ENCODE results near the gene BTRC. TPM values are rescaled to one million over a fixed set of nuclear protein-coding genes. Genes with fewer than 3 reads are reported as not detected.
"Not testable (repeated sequence)": the region's sequence is repeated elsewhere in the genome, so short reads cannot be mapped to it uniquely, and the experiment has no call there.

Gene BTRC
- polyA plus RNA-seq, 12 donors, result 18.7 to 39.8 (median 29.1) TPM; not detected in 1

DNA sequence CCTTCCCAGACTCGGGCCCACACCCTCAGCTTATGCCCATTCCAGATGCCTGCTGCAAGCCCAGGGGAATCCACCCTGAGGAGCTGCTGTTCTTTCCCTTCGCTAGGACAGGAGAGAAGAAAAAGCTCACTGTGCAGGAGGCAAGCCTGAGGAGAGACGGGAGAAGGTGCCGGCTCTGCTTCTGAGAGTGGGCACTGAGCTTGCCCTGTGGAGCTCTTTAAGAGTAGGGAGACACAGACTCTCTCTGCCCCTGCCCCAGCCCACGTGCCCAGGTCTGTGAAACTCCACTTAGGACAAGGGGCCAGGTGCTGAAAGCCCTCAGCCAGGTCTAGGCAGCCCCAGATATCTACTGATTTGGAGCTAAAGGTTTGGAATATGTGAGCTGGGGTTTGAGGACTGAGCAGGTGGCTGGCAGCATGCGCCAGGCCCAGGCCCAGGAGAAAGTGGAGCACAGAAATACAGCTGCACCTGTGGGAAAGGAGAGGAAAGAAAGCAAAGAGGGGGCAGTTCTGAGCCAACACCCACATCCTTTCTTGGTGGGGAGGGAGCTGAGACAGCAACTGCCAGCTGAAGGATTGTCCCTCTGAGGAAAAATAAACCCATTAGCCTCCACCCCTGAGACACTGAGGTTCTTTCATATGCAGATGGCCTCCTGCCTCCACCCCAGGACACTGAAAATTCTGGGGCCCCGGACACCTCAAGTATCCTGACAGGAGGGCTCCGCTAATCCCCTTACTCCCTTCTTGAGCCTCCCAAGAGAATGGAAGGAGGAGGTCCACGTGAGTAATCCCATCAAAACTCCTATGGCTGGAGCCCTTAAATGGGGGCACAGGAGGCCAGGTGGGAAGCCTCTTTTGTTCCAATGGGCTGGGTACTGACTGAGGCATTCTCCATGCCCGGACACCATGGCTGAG, 226.8 kb downstream of the BTRC start:
- DNase-seq, result no peak

DNA sequence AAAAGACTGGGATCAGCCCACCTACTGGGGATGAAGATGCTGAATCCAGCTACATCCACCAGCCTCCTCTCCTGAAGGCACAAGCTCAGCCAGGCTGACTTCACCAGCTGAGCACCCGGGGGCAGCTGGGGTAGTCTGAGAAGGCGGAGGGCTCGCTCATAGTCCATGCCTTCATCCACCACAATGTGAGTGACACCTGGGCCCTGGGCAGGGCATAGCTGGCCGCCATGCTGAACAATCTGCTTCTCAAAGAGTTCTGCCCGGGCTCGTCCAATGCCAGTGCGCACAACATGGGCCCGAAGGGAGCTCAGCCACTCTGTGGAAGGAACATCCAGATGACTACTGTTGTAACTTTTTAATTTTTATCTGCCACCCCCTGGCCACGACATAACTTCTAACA, 231.9 kb downstream of the BTRC start:
- no peak for DNase-seq

DNA sequence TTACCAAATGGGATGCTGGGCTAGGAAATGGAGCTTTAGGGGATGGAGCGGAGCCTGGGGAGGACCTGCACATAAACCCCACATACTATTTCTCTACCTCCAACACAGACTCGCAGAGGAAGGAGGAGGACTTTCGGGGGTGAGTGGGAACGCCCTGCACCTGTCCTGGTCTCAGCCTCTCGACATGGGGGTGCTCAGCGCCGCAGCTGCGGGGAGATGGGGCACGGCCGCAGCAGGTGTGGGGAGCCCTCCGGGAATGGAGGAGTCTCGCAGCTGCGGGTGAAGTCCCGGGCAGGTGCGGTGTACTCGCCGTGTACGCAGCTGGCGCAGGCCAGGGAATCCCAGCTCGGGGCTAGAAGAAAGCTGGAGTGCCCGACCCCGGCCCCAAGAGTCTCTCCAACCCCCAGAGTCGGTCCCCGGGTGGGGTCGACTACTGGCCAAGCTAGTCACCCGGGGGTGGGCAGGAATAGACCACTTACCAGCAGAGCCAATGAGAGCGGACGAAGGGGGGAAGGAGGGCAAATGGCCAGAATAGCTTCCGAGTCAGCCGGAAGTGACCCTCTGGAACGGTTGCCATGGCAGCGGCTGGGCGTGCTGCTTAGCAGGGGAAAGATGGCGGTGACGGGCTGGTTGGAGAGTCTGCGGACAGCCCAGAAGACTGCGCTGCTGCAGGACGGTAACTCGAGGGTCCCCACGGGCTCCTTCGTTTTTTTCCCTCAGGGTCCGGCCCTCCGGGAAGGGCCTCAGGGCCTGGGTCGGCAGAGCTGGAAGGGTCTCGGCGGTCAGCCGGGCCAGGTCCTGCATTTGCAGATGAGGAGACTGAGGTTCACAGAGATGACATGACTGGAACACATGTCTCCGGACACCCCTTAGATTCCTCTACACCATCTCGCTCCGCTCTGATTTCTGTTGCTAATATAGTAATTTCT, 234.0 kb downstream of the BTRC start, which contains the start of the genes DPCD and POLL:
Gene DPCD, plus strand, starts transcription at position 597 of the 929 bp plus-strand sequence. Its CDS starts 16 bp downstream, at position 613.
Gene POLL, minus strand, starts transcription at position 533 of the 929 bp plus-strand sequence. CDS start 897 bp downstream, outside the sequence.
- peak; percentile 98 for DNase-seq

DNA sequence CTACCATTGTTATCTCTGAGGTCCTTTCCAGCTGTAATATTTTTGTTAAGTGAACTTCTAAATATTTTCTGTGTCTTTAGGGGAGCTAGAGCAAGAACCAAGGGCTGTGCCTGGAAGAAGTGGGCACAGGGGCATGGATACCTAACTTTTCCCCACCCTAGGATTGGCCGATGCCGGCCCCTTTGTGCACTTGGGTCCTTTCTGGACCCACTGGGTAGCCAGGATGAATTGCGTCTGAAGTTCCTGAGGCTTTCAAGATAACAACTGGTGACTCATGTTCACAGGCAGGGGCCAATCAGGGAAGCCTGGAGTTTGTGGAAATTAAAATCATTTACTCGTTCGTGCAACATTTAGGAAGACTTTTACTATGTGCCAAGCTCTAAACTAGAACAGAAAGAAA, 234.9 kb downstream of the BTRC start:
- no peak for DNase-seq

DNA sequence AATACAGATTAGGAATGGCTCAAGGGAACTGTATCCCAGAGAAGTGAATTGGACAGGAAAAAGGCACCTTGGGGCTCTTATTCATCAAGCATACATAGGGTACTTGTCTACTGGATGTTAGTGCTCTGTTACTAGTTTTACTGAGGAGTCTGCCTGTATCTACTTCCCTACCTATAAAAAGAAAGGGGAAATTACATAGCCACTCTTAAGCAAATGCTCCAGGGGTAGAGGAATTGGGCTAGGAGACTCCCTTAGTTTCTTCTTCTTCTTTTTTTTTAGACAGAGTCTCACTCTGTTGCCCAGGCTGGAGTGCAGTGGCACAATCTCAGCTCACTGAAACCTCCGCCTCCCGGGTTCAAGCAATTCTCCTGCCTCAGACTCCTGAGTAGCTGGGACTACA, 239.4 kb downstream of the BTRC start:
- DNase-seq, result not testable (repeated sequence)

DNA sequence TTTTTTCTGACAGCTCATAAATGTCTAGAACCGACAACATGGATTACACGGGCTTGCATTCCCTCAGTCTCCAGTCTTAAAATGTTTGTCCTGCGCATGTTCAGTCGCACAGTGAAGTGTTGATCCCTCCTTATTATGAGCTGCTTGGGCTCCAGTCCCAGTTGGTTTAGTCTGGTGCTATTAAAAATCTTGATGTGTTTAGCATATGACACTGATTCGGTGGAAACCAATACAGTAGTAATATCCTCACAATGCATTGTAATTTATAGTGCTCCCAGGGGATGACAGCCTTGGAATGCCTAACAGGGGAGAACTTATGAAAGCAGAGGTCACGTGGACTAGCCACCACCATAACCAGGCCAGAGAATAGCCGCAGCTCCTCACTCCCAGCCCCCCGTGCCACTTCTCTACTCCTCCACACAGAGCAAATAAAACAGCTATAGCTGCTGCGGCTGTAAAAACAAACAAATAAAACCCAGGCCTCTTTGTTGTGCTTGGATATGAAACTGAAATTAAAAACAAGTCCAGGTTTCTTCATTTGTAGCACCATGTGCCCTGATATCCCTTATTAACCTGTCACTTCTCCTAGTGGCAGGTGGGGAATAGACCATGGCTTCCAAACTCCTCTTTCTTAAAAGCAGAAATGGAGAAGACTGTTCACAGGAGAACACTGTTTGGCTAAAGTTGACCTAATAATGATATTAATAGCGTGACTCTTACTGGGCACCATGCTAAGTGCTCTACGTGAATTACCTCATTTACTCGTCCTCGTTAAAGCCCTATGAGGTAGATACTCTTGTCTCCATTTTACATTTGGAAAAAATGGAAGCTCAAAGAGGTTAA, 241.8 kb downstream of the BTRC start:
- DNase-seq, result peak; percentile 7

DNA sequence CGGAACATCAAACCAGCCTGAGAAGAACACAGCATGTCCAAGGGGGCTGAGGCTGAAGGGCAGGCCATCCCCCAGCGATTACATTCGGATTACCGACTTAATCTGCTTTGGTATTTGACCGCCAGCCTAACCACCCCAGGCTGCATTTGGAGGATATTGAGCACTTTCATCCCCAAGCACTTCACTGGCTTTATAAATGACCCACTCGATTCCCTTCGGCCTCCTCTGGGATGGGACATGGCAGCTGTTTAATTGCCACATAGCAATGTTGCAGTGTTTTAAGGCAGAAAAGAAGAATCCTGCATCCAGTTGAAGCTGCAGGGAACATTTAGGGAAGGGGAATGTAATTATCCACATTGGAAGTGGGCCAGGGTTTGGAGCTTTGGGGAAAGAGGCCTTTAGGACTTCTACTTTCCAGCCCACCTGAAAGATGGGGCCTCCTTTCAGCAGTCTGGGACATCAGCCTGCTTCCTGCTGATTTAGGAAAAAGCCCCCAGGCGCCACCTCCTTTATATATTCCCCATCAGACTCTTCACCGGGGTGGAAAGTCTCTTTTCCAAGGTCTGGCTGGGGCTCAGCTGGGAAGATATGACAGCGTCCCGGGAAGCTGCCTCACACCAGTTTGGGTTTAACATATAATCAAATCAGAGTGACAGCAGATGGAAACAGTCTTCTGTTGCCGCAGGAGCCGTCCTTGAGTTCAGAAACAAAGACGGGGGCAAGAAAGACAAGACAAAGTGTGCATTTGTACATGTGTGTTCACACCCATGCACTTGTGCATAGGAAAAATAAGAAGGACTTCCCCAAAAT, 243.3 kb downstream of the BTRC start:
- no peak for DNase-seq

DNA sequence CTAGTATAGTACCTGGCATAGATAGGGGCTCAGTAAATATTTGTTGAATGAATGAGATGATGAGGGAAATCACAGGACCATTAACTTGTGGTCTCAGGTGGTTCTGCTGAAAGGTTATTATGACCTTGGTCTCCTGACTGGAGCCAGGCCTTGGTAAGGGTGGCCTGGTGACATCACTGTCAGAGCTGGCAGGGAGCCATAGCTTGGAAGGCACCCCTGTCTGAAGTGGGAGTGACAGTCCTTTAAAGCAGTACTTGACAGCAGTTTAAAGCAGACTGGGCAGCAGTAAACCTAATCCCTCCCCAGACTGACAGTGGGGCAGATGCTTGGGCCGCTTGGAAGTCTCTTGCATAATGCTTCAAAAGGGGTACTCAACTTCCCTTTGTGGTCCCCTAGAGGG, 247.6 kb downstream of the BTRC start:
- DNase-seq, result no peak

DNA sequence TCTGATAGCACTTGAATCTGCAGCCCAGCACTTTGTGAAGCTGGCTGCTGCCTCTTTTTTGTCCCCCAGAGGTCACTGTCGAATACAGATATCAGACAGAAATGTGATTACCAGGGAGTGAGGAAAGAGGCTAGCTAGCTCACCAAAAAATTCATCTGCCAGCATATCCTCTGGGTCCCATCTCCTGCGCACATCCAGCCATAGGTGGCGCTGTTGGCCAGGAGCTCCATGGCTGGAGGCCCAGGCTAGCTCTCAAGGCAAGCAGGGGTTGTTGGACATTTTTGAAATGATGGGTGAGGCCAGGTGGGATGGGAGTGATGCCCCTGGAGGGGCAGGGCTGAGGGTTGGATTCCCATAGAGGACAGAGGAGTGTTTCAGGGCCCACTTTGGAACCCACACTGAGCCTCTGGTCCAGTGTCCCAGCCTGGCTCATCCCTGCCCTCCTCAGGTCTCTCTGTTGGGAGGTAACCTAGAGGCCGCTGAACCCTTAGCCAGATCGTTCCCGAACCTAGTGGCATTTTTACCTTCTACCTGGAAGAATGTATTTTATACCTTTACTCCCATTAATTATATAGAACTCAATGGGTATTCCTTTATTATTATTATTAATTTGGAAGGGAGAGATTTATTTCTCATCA, 248.9 kb downstream of the BTRC start:
- peak; percentile 57 for DNase-seq

Other genes starting within 250 kb of the BTRC start
- gene TLX1, start 222.9 kb upstream of the BTRC start, polyA plus RNA-seq (ENCODE audit: insufficient read length in 12 of 12), result not detected
- 10 to 100 TPM in 1 of 12 donors, 1 to 10 TPM in 10, not detected in 1; 2.5 to 11.3 (median 7.0) TPM for gene LBX1, start 124.7 kb upstream of the BTRC start, polyA plus RNA-seq (ENCODE audit: insufficient read length in 12 of 12)
- gene POLL, start 234.1 kb downstream of the BTRC start, polyA plus RNA-seq (ENCODE audit: insufficient read length in 12 of 12), result 10 to 100 TPM in 11 of 12 donors, not detected in 1; 20.8 to 56.0 (median 27.6) TPM
- gene DPCD, start 234.2 kb downstream of the BTRC start, polyA plus RNA-seq (ENCODE audit: insufficient read length in 12 of 12), result 10 to 100 TPM in 10 of 12 donors, not detected in 2; 10.8 to 20.4 (median 14.7) TPM

Data from muscle of arm (tissue), 12 donors.